ENCODE data around the gene OS9. TPM values are rescaled to one million over a fixed set of nuclear protein-coding genes. Genes with fewer than 3 reads are reported as not detected.

OS9 gene
- polyA plus RNA-seq, 2 of the 4 experiments (the other 2 are of a cell fraction), result 128 to 183 TPM

- H3K4me1 ChIP-seq, result peaks cover 34% of the 10 kb centered on the region
- peak overlapping the region; percentile 99 for H3K4me2 ChIP-seq
- H3K27ac ChIP-seq, result peak overlapping the region in 1 of 2 experiments; percentile 94; a peak in 4 of 6 replicates
- DNase-seq (ENCODE audit: low read depth in 1 of 2, low spot score in 1 of 2), result no peak
- ChIA-PET CTCF (interaction anchor here (4.1 kb wide), 1 partner anchor 14 kb away, joined by 117 read pairs; the partner anchor contains the start of gene CYP27B1), POLR2A (no interaction called here)
- H3K9me3 ChIP-seq, result no peaks in the 10 kb centered on the region
- H3K4me3 ChIP-seq, result no peak overlapping the region
- 18% methylated on average over 1 of the region's 1 CpG for WGBS (ENCODE audit: missing lambda C conversion rate)
- TF ChIP-seq TP53 (CRISPR knock-in tag; IDR thresholded peaks at IDR 0.05) (no peak), USF2 (IDR thresholded peaks at IDR 0.05) (no peak), RCOR1 (IDR thresholded peaks at IDR 0.05; ENCODE audit: low read depth, low read length) (no peak), EP300 (IDR thresholded peaks at IDR 0.05) (no peak), RAD21 (conservative IDR thresholded peaks at IDR 0.05 in 1 of 2, IDR thresholded peaks at IDR 0.05 in 1 of 2) (no peak), CBX2 (IDR thresholded peaks at IDR 0.05; ENCODE audit: borderline replicate concordance, low read depth) (no peak), MYC (IDR thresholded peaks at IDR 0.05; ENCODE audit: borderline replicate concordance, low read length) (no peak), REST (IDR thresholded peaks at IDR 0.05) (no peak), RFX5 (IDR thresholded peaks at IDR 0.05) (no peak), ZNF302 (CRISPR knock-in tag; IDR thresholded peaks at IDR 0.05) (no peak), JUNB (IDR thresholded peaks at IDR 0.05) (no peak), HOXB5 (CRISPR knock-in tag; IDR thresholded peaks at IDR 0.05) (no peak), HEYL (CRISPR knock-in tag; IDR thresholded peaks at IDR 0.05) (no peak), ZC3H11A (IDR thresholded peaks at IDR 0.05) (no peak), SREBF2 (IDR thresholded peaks at IDR 0.05) (no peak), RNF2 (IDR thresholded peaks at IDR 0.05; ENCODE audit: borderline replicate concordance, low read depth) (no peak), HDAC2 (IDR thresholded peaks at IDR 0.05) (no peak), MAX (IDR thresholded peaks at IDR 0.05) (no peak)
- ATAC-seq, result no peak
- FAIRE-seq, result no peak
Observed at GRCh38 chr12:57753756-57754337, 59.9 kb downstream of the OS9 start.

- H3K4me3 ChIP-seq, result peak within 1 kb of the TSS; percentile 77
- peak within 1 kb of the TSS; percentile 71 to 94 for H3K27ac ChIP-seq
- POLR2A ChIA-PET, result no interaction called here
- WGBS (ENCODE audit: missing lambda C conversion rate), result 7% methylated on average over 7 of the region's 41 CpGs
- FAIRE-seq (no peak), ATAC-seq (peak; percentile 21 to 32; a peak in 3 of 6 replicates), DNase-seq (ENCODE audit: low read depth in 1 of 2, low spot score in 1 of 2) (peak in 1 of 2 experiments; percentile 59)
- CTCF ChIA-PET, result interaction anchor here (1.2 to 4.1 kb wide), 3 partner anchors 13 to 162 kb away, joined by 3 to 117 read pairs (median 22); partner anchors contain the start of gene CYP27B1
- H3K4me1 ChIP-seq, result peaks cover 34% of the 10 kb centered on the region
- TF ChIP-seq MAFK (IDR thresholded peaks at IDR 0.05; ENCODE audit: partially characterized antibody), result no peak
- TF ChIP-seq JUN (IDR thresholded peaks at IDR 0.05), result 0 out of 5 replicates have a peak, but pooled peaks of 1 of the 2 experiments have one; percentile 25
- H3K4me2 ChIP-seq, result peak within 1 kb of the TSS; percentile 99
- H3K9me3 ChIP-seq, result no peaks in the 10 kb centered on the region
Observed at GRCh38 chr12:57754411-57755193, 60.7 kb downstream of the OS9 start, which contains the start of gene MARCHF9. MARCHF9 (plus strand) TSS chr12:57755103; CDS start chr12:57755529, 426 bp downstream.

All from A549 (cell line).